Colonic mucosa (tissue), 4 donors: Measurements from ENCODE around the gene MORN1. TPM values are rescaled to one million over a fixed set of nuclear protein-coding genes. Genes with fewer than 3 reads are reported as not detected.
A peak's percentile ranks its signal among the peaks of the same experiment; 100 is the strongest.

ENCODE experiments used
- DNase-seq: peaks from one replicate; pipeline ENCODE4 v3.0.0-alpha.2; 2020
- H3K27ac ChIP-seq: fragments of 200-600 bp; one replicate; pipeline ENCODE4 v1.8.0; 2021
- H3K27me3 ChIP-seq: fragments of 200-600 bp; one replicate; pipeline ENCODE4 v1.8.0; 2021
- H3K36me3 ChIP-seq: fragments of 200-600 bp; one replicate; pipeline ENCODE4 v1.8.0; 2021
- H3K4me1 ChIP-seq: fragments of 200-600 bp; one replicate; pipeline ENCODE4 v1.8.0; 2021; ENCODE audit warnings: mild to moderate bottlenecking
- H3K4me3 ChIP-seq: fragments of 200-600 bp; one replicate; pipeline ENCODE4 v1.8.0; 2021
- H3K9ac ChIP-seq, 2 donors: one replicate each; pipeline ENCODE4 v1.7.0; 2013; ENCODE audit warnings: control low read depth in 2 of 2, low read depth in 2 of 2, low read length in 2 of 2
- H3K9me3 ChIP-seq: fragments of 200-600 bp; one replicate; pipeline ENCODE4 v1.8.0; 2021
- intact Hi-C: fragments of 100-400 bp; cut with DNase I; formaldehyde crosslinking; loops from one replicate; pipeline ENCODE4 v1.14.1; 2022
- total RNA-seq, 2 donors: library from RNA; stranded (reverse); fragmentation: NEBNext Ultra II Directional in 1 of 2; extraction: Animal tissue kit (Norgen Biotek cat#: 25700) in 1 of 2; gene quantifications; one replicate each; pipeline ENCODE4 v1.2.1, GENCODE V29; 2021
- TF ChIP-seq, protein P1 (sequence below): fragments of 200-600 bp; IDR thresholded peaks from one replicate; pipeline ENCODE4 v1.8.0; 2022; ENCODE audit warnings: antibody characterized with exemption, mild to moderate bottlenecking
- donor health status: healthy.
- donor health status: DM: no; HTN: no; CAD: no.
- donor health status: DM: no; HTN: no; CAD: no.

MORN1 gene
- total RNA-seq, 2 donors from 2014 or later = 11.3 to 18.9 TPM

GRCh38 chr1:2301607-2302291 lies 89.6 kb downstream of the MORN1 start:
- Histone ChIP-seq H3K4me3 (no peak overlapping the region), H3K9ac (peak overlapping the region in 1 of 2 donors; percentile 74), H3K9me3 (no peaks in the 10 kb centered on the region), H3K4me1 (peaks cover 14% of the 10 kb centered on the region), H3K27ac (peak overlapping the region; percentile 72), H3K27me3 (no peaks in the 10 kb centered on the region), H3K36me3 (no peaks in the 10 kb centered on the region)
- no peak for DNase-seq
- intact Hi-C loops = loop anchor here (5.0 kb wide), 1 partner anchor 59 kb away; no protein-coding TSS in a partner anchor
- TF ChIP-seq, protein P1, sequence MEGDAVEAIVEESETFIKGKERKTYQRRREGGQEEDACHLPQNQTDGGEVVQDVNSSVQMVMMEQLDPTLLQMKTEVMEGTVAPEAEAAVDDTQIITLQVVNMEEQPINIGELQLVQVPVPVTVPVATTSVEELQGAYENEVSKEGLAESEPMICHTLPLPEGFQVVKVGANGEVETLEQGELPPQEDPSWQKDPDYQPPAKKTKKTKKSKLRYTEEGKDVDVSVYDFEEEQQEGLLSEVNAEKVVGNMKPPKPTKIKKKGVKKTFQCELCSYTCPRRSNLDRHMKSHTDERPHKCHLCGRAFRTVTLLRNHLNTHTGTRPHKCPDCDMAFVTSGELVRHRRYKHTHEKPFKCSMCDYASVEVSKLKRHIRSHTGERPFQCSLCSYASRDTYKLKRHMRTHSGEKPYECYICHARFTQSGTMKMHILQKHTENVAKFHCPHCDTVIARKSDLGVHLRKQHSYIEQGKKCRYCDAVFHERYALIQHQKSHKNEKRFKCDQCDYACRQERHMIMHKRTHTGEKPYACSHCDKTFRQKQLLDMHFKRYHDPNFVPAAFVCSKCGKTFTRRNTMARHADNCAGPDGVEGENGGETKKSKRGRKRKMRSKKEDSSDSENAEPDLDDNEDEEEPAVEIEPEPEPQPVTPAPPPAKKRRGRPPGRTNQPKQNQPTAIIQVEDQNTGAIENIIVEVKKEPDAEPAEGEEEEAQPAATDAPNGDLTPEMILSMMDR = no peak

DNA sequence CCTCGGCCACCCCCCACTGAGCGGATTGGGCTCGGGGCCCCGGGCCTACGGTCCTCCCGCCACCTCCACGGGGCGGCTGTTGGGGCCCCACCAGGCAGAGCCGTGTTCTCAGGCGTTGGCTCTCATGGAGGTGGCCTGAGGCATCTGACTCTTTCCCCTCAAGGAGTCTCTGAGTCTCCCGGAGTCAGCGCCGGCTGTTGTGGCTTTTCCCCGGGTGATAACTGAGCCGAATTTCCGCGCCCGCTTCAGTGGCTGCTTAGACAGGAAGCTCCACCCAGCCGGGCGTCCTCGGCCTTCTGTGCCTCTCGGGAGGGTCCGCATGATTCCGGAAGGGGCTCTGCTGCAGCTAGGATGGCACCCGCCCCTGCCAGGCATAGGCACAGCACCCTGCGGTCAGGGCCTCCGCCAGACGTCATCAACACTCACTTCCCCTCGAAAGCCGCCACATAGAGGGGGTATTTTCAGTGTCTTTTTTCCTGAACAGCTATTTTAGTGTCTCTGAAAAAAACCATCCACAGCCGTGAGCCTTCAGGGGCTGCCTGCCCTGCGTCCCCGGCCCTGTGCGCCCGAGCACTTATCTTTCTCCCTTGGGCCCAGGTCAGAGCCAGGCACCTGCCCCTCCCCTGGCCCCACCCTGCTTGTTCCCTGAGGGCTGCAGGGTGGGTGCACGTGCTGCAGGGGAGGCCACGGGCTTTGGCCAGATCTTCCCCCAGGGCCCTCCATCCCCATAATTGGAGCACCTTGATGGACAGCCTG lies 90.3 kb downstream of the MORN1 start:
- intact Hi-C loops = loop anchor here (5.0 kb wide), 1 partner anchor 59 kb away; no protein-coding TSS in a partner anchor
- Histone ChIP-seq H3K36me3 (no peaks in the 10 kb centered on the region), H3K27ac (peak overlapping the region; percentile 72), H3K9me3 (no peaks in the 10 kb centered on the region), H3K4me3 (peak overlapping the region; percentile 25), H3K27me3 (no peaks in the 10 kb centered on the region), H3K4me1 (peaks cover 14% of the 10 kb centered on the region), H3K9ac (peak overlapping the region; percentile 46 to 74)
- DNase-seq = peak; percentile 71
- TF ChIP-seq, protein P1 = no peak

DNA sequence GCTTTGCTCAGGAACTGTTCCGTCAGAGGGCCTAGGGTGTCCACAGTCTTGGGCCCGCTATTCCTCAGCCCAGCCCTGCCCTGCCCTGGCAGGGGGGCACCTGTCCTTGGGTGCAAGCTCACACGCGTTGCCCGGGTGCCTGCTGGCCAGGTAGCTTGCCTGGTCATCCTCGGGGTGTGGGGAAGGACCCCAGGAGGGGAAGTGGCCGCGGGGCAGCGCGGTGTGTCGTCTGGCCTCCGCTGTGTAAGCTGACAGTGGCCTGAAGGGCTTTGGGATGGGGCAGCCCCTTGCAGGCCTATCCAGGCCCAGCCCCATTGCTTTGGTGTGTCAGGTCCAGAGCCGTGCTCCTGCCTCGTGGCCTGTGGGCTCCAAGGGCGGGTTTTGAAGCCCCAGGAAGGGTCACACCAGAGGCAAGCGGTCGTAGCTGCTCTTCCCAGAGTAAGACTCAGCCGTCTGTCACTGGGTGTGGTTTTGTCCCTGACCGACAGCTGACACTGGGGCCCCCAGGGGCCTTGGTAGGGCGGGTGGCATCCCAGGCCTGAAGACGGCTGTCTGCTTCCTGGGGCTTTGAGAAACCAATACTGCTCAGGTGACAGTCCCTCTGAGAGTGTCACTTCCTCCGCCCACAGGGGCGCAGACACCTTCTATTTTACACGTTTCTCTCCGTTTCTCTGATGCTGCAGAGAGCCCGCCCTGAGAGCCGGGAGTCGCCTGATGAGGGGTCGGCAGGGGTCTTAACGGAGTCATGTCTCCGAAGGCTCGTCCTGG lies 91.2 kb downstream of the MORN1 start:
- Histone ChIP-seq H3K36me3 (no peaks in the 10 kb centered on the region), H3K9me3 (no peaks in the 10 kb centered on the region), H3K27ac (peak overlapping the region; percentile 72), H3K4me3 (peak overlapping the region; percentile 25), H3K9ac (peak overlapping the region; percentile 46 to 74), H3K27me3 (no peaks in the 10 kb centered on the region), H3K4me1 (peaks cover 14% of the 10 kb centered on the region)
- intact Hi-C loops = loop anchor here (5.0 kb wide), 1 partner anchor 58 kb away; no protein-coding TSS in a partner anchor
- TF ChIP-seq, protein P1 = no peak
- DNase-seq = peak; percentile 37

GRCh38 chr1:2299131-2299627 lies 92.2 kb downstream of the MORN1 start:
- no peak for DNase-seq
- H3K27me3 ChIP-seq = no peaks in the 10 kb centered on the region

More at GRCh38 chr1:2299131-2299627, 92.2 kb downstream of the MORN1 start:
- no peak overlapping the region for H3K4me3 ChIP-seq
- no peaks in the 10 kb centered on the region for H3K9me3 ChIP-seq
- peak overlapping the region; percentile 28 to 46 for H3K9ac ChIP-seq
- no peaks in the 10 kb centered on the region for H3K36me3 ChIP-seq
- intact Hi-C loops = no loop called here
- TF ChIP-seq, protein P1 = no peak
- H3K27ac ChIP-seq = no peak overlapping the region
- H3K4me1 ChIP-seq = peaks cover 14% of the 10 kb centered on the region
